ENCODE data around the gene SPATS2L. TPM values are rescaled to one million over a fixed set of nuclear protein-coding genes. Genes with fewer than 3 reads are reported as not detected.

Gene SPATS2L
- total RNA-seq, 1 donor: 65.6 TPM

GRCh38 chr2:200356857-200357384, 50.4 kb downstream of the SPATS2L start:
- H3K4me3 ChIP-seq (ENCODE audit: low read depth, low read length): no peak overlapping the region
- TF ChIP-seq CTCF (IDR thresholded peaks at IDR 0.05; ENCODE audit: insufficient read depth, low read depth, low read length): no peak
- DNase-seq (ENCODE audit: low read depth): peak; percentile 67

GRCh38 chr2:200357845-200358244, 51.4 kb downstream of the SPATS2L start:
- TF ChIP-seq CTCF (IDR thresholded peaks at IDR 0.05; ENCODE audit: insufficient read depth, low read depth, low read length): no peak
- no peak overlapping the region for H3K4me3 ChIP-seq (ENCODE audit: low read depth, low read length)
- no peak for DNase-seq (ENCODE audit: low read depth)

DNA sequence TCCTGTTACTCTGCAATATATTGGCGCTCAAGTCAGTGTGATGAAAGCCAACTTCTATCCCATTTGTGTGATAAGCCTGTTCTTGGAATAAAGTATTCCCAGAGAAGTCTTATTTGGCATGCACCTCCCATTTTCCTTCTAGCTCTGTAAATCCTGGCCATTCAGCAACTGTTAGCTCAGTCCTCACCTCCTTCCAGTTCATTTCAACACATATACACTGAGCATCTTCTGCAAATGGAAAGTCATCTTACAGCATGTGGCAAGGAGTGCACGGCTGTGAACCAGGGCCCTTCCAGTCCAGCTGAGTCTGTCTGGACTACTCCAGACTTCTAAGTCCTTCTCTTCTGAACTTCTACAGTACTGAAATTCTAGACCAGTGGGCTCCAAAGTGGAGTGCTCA, 53.1 kb downstream of the SPATS2L start:
- no peak for TF ChIP-seq CTCF (IDR thresholded peaks at IDR 0.05; ENCODE audit: insufficient read depth, low read depth, low read length)
- no peak for DNase-seq (ENCODE audit: low read depth)
- H3K4me3 ChIP-seq (ENCODE audit: low read depth, low read length): no peak overlapping the region

- H3K4me3 ChIP-seq (ENCODE audit: low read depth, low read length): no peak overlapping the region
- TF ChIP-seq CTCF (IDR thresholded peaks at IDR 0.05; ENCODE audit: insufficient read depth, low read depth, low read length): no peak
- no peak for DNase-seq (ENCODE audit: low read depth)
These were observed 53.9 kb downstream of the SPATS2L start for GRCh38 chr2:200360364-200360763.

DNA sequence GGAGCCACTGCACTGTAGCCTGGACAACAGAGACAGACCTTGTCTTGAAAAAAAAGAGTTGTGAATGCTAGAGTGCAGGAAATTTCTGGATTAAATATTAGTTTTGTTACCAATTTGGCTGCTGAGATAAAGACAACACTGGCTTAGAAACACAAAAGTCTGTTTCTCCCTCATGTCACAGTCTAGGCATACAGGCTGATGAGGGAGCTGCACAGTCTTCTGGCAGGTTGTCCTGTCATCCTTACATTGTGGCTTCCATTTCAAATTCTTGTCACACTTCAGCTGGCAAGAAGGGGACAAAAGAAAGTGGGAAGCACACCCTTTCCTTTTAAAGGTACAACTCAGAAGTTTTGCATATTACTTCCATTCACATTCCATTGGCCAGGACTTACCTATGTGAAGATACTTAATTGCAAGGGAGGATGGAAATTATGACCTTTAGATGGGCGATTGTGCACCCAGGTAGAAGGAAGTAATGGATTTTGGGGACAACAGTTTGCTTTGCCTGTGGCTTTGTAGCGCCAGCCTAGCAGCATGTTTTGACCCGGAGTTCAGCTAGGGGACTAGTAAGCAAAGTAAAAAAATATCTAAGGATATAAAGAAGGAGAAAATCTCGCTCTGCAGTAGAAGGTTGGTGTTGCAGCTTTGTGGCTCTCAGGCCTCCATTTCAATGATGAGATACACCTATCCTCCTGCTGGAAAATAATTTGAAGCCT, 55.9 kb downstream of the SPATS2L start:
- H3K4me3 ChIP-seq (ENCODE audit: low read depth, low read length): no peak overlapping the region
- no peak for DNase-seq (ENCODE audit: low read depth)
- no peak for TF ChIP-seq CTCF (IDR thresholded peaks at IDR 0.05; ENCODE audit: insufficient read depth, low read depth, low read length)

- H3K4me3 ChIP-seq (ENCODE audit: low read depth, low read length): no peak overlapping the region
- TF ChIP-seq CTCF (IDR thresholded peaks at IDR 0.05; ENCODE audit: insufficient read depth, low read depth, low read length): no peak
- no peak for DNase-seq (ENCODE audit: low read depth)
These were observed 56.8 kb downstream of the SPATS2L start for GRCh38 chr2:200363279-200363678.

GRCh38 chr2:200364142-200364541, 57.6 kb downstream of the SPATS2L start:
- DNase-seq (ENCODE audit: low read depth): no peak
- no peak overlapping the region for H3K4me3 ChIP-seq (ENCODE audit: low read depth, low read length)
- TF ChIP-seq CTCF (IDR thresholded peaks at IDR 0.05; ENCODE audit: insufficient read depth, low read depth, low read length): no peak

Measured in fibroblast of villous mesenchyme (primary cell).